Activated naive CD4-positive, alpha-beta T cell treated with anti-CD3 and anti-CD28 coated beads, Interleukin-2, amount 50 U/mL, for 24 hours (primary cell): ENCODE data around the gene FAM131B.

Source experiments
- H3K27ac Mint-ChIP-seq: one replicate; pipeline ENCODE4 v1.8.0; 2021; ENCODE audit warnings: mild to moderate bottlenecking, mixed read lengths
- H3K27me3 Mint-ChIP-seq: one replicate; pipeline ENCODE4 v1.8.0; 2021; ENCODE audit warnings: mixed read lengths
- H3K36me3 Mint-ChIP-seq: one replicate; pipeline ENCODE4 v1.8.0; 2021; ENCODE audit warnings: mixed read lengths
- H3K4me1 Mint-ChIP-seq: one replicate; pipeline ENCODE4 v1.8.0; 2021; ENCODE audit warnings: mixed read lengths
- H3K4me3 Mint-ChIP-seq: one replicate; pipeline ENCODE4 v1.8.0; 2021; ENCODE audit warnings: mild to moderate bottlenecking, mixed read lengths
- H3K9me3 Mint-ChIP-seq: one replicate; pipeline ENCODE4 v1.8.0; 2021; ENCODE audit warnings: mixed read lengths

Gene FAM131B

GRCh38 chr7:143331179-143331801, 31.2 kb downstream of the FAM131B start:
- no peaks in the 10 kb centered on the region for H3K4me1 Mint-ChIP-seq
- H3K9me3 Mint-ChIP-seq: no peaks in the 10 kb centered on the region
- no peaks in the 10 kb centered on the region for H3K36me3 Mint-ChIP-seq
- H3K27me3 Mint-ChIP-seq: peaks cover 4% of the 10 kb centered on the region
- H3K27ac Mint-ChIP-seq: peak overlapping the region; percentile 70
- H3K4me3 Mint-ChIP-seq: no peak overlapping the region

GRCh38 chr7:143329471-143330170, 32.9 kb downstream of the FAM131B start:
- Mint-ChIP-seq H3K4me1 (peaks cover 11% of the 10 kb centered on the region), H3K27ac (no peak overlapping the region), H3K27me3 (no peaks in the 10 kb centered on the region), H3K36me3 (no peaks in the 10 kb centered on the region), H3K9me3 (no peaks in the 10 kb centered on the region), H3K4me3 (no peak overlapping the region)

- H3K4me1 Mint-ChIP-seq: peaks cover 11% of the 10 kb centered on the region
- H3K27me3 Mint-ChIP-seq: no peaks in the 10 kb centered on the region
- no peak overlapping the region for H3K27ac Mint-ChIP-seq
- no peaks in the 10 kb centered on the region for H3K36me3 Mint-ChIP-seq
- no peak overlapping the region for H3K4me3 Mint-ChIP-seq
- no peaks in the 10 kb centered on the region for H3K9me3 Mint-ChIP-seq
Observed at GRCh38 chr7:143327903-143328302, 34.6 kb downstream of the FAM131B start.

GRCh38 chr7:143325240-143325639, 37.3 kb downstream of the FAM131B start:
- Mint-ChIP-seq H3K27ac (no peak overlapping the region), H3K9me3 (no peaks in the 10 kb centered on the region), H3K4me3 (no peak overlapping the region), H3K4me1 (peaks cover 11% of the 10 kb centered on the region), H3K36me3 (no peaks in the 10 kb centered on the region), H3K27me3 (no peaks in the 10 kb centered on the region)

- H3K4me3 Mint-ChIP-seq: no peak overlapping the region
- peaks cover 11% of the 10 kb centered on the region for H3K4me1 Mint-ChIP-seq
- no peaks in the 10 kb centered on the region for H3K36me3 Mint-ChIP-seq
- no peaks in the 10 kb centered on the region for H3K27me3 Mint-ChIP-seq
- H3K27ac Mint-ChIP-seq: no peak overlapping the region
- H3K9me3 Mint-ChIP-seq: no peaks in the 10 kb centered on the region
Observed at GRCh38 chr7:143323653-143324052, 38.9 kb downstream of the FAM131B start.

GRCh38 chr7:143322760-143323633, 39.5 kb downstream of the FAM131B start:
- no peak overlapping the region for H3K4me3 Mint-ChIP-seq
- H3K4me1 Mint-ChIP-seq: peaks cover 11% of the 10 kb centered on the region
- no peaks in the 10 kb centered on the region for H3K27me3 Mint-ChIP-seq
- no peaks in the 10 kb centered on the region for H3K36me3 Mint-ChIP-seq
- no peak overlapping the region for H3K27ac Mint-ChIP-seq
- H3K9me3 Mint-ChIP-seq: no peaks in the 10 kb centered on the region

- Mint-ChIP-seq H3K36me3 (no peaks in the 10 kb centered on the region), H3K9me3 (no peaks in the 10 kb centered on the region), H3K4me3 (no peak overlapping the region), H3K27ac (no peak overlapping the region), H3K27me3 (no peaks in the 10 kb centered on the region), H3K4me1 (peaks cover 11% of the 10 kb centered on the region)
Observed at GRCh38 chr7:143321734-143322133, 40.8 kb downstream of the FAM131B start.

GRCh38 chr7:143321242-143321641, 41.3 kb downstream of the FAM131B start:
- Mint-ChIP-seq H3K4me1 (peaks cover 11% of the 10 kb centered on the region), H3K27ac (no peak overlapping the region), H3K27me3 (no peaks in the 10 kb centered on the region), H3K36me3 (no peaks in the 10 kb centered on the region), H3K4me3 (no peak overlapping the region), H3K9me3 (no peaks in the 10 kb centered on the region)

- Mint-ChIP-seq H3K27me3 (no peaks in the 10 kb centered on the region), H3K9me3 (no peaks in the 10 kb centered on the region), H3K27ac (no peak overlapping the region), H3K36me3 (no peaks in the 10 kb centered on the region), H3K4me1 (peaks cover 9% of the 10 kb centered on the region), H3K4me3 (no peak overlapping the region)
Observed at GRCh38 chr7:143320620-143321019, 41.9 kb downstream of the FAM131B start.

- Mint-ChIP-seq H3K9me3 (no peaks in the 10 kb centered on the region), H3K27ac (no peak overlapping the region), H3K27me3 (no peaks in the 10 kb centered on the region), H3K36me3 (no peaks in the 10 kb centered on the region), H3K4me1 (no peaks in the 10 kb centered on the region), H3K4me3 (no peak overlapping the region)
Observed at GRCh38 chr7:143318661-143319060, 43.9 kb downstream of the FAM131B start.

- no peaks in the 10 kb centered on the region for H3K36me3 Mint-ChIP-seq
- no peaks in the 10 kb centered on the region for H3K9me3 Mint-ChIP-seq
- H3K27ac Mint-ChIP-seq: no peak overlapping the region
- H3K4me3 Mint-ChIP-seq: no peak overlapping the region
- H3K4me1 Mint-ChIP-seq: peaks cover 4% of the 10 kb centered on the region
- no peaks in the 10 kb centered on the region for H3K27me3 Mint-ChIP-seq
Observed at GRCh38 chr7:143316492-143316891, 46.0 kb downstream of the FAM131B start.

- H3K9me3 Mint-ChIP-seq: no peaks in the 10 kb centered on the region
- H3K4me3 Mint-ChIP-seq: no peak within 1 kb of the TSS
- no peak within 1 kb of the TSS for H3K27ac Mint-ChIP-seq
- no peaks in the 10 kb centered on the region for H3K27me3 Mint-ChIP-seq
- H3K4me1 Mint-ChIP-seq: peaks cover 11% of the 10 kb centered on the region
- H3K36me3 Mint-ChIP-seq: no peaks in the 10 kb centered on the region
Observed at GRCh38 chr7:143315776-143316175, 46.7 kb downstream of the FAM131B start, which contains the start of gene CLCN1. Gene CLCN1 (plus strand): TSS chr7:143316111. CDS start chr7:143316213, 102 bp downstream.

- H3K36me3 Mint-ChIP-seq: no peaks in the 10 kb centered on the region
- H3K27ac Mint-ChIP-seq: no peak overlapping the region
- no peaks in the 10 kb centered on the region for H3K27me3 Mint-ChIP-seq
- H3K4me3 Mint-ChIP-seq: no peak overlapping the region
- peaks cover 18% of the 10 kb centered on the region for H3K4me1 Mint-ChIP-seq
- no peaks in the 10 kb centered on the region for H3K9me3 Mint-ChIP-seq
Observed at GRCh38 chr7:143314127-143314526, 48.4 kb downstream of the FAM131B start.

GRCh38 chr7:143308632-143309031, 53.9 kb downstream of the FAM131B start:
- Mint-ChIP-seq H3K27me3 (no peaks in the 10 kb centered on the region), H3K4me1 (peaks cover 39% of the 10 kb centered on the region), H3K36me3 (peaks cover 20% of the 10 kb centered on the region), H3K27ac (peak overlapping the region; percentile 56), H3K4me3 (no peak overlapping the region), H3K9me3 (no peaks in the 10 kb centered on the region)

GRCh38 chr7:143305423-143306070, 57.0 kb downstream of the FAM131B start:
- peak overlapping the region; percentile 20 for H3K27ac Mint-ChIP-seq
- peaks cover 28% of the 10 kb centered on the region for H3K36me3 Mint-ChIP-seq
- peaks cover 29% of the 10 kb centered on the region for H3K4me1 Mint-ChIP-seq
- H3K4me3 Mint-ChIP-seq: no peak overlapping the region
- no peaks in the 10 kb centered on the region for H3K9me3 Mint-ChIP-seq
- H3K27me3 Mint-ChIP-seq: no peaks in the 10 kb centered on the region
